ENCODE measurements around the gene C5orf34.
"Not testable (repeated sequence)": the region's sequence is repeated elsewhere in the genome, so short reads cannot be mapped to it uniquely, and the experiment has no call there.

C5orf34 gene

DNA sequence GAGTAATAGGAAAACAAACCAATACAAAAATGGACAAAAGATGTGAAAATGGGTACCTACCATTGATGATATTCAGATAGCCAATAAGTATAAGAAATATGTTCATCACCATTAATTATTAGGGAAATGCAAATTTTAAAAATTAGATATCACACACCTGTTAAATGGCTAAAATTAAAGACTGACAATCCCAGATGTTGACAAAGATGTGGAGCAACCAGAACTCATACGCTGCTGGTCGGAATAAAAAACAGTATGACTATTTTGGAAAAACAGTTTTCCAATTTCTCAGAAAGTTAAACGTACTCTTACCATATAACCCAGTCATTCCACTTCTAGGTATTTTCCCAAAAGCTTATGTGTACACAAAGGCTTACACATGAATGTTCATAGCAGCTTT lies 58.4 kb downstream of the C5orf34 start:
- Mint-ChIP-seq H3K9me3 (peaks cover 5% of the 10 kb centered on the region), H3K36me3 (ENCODE audit: insufficient read depth) (peaks cover 7% of the 10 kb centered on the region), H3K27me3 (no peaks in the 10 kb centered on the region), H3K4me3 (no peak overlapping the region), H3K4me1 (peaks cover 5% of the 10 kb centered on the region), H3K27ac (ENCODE audit: low read depth) (no peak overlapping the region)
- DNase-seq (ENCODE audit: low spot score in 2 of 2) = no peak
- no peak for ATAC-seq (replicated peaks; ENCODE audit: extremely low read depth, poor library complexity, severe bottlenecking)

GRCh38 chr5:43441575-43441974 lies 73.4 kb downstream of the C5orf34 start:
- not testable (repeated sequence) for DNase-seq (ENCODE audit: low spot score in 2 of 2); H3K4me1 Mint-ChIP-seq; ATAC-seq (replicated peaks; ENCODE audit: extremely low read depth, poor library complexity, severe bottlenecking); H3K4me3 Mint-ChIP-seq; H3K36me3 Mint-ChIP-seq (ENCODE audit: insufficient read depth); H3K27ac Mint-ChIP-seq (ENCODE audit: low read depth); H3K27me3 Mint-ChIP-seq
- peaks cover 38% of the 10 kb centered on the region for H3K9me3 Mint-ChIP-seq

- no peak for ATAC-seq (replicated peaks; ENCODE audit: extremely low read depth, poor library complexity, severe bottlenecking)
- DNase-seq (ENCODE audit: low spot score in 2 of 2) = no peak
- Mint-ChIP-seq H3K4me1 (no peaks in the 10 kb centered on the region), H3K4me3 (no peak overlapping the region), H3K36me3 (ENCODE audit: insufficient read depth) (no peaks in the 10 kb centered on the region), H3K9me3 (peaks cover 27% of the 10 kb centered on the region), H3K27me3 (no peaks in the 10 kb centered on the region), H3K27ac (ENCODE audit: low read depth) (no peak overlapping the region)
Observed at GRCh38 chr5:43437062-43437660, 77.8 kb downstream of the C5orf34 start.

Measured in central memory CD8-positive, alpha-beta T cell (primary cell).